H9 (cell line): Measurements from ENCODE around the gene PALS1. TPM values are rescaled to one million over a fixed set of nuclear protein-coding genes. Genes with fewer than 3 reads are reported as not detected.

Experiments used
- DNase-seq: peaks from one replicate; pipeline ENCODE4 v3.0.0-alpha.2; 2017
- H2AFZ ChIP-seq: one replicate; pipeline ENCODE4 v1.6.1; 2013; ENCODE audit warnings: mild to moderate bottlenecking, low read length, control low read depth, moderate library complexity
- H2AK5ac ChIP-seq: 2 replicates; pipeline ENCODE4 v1.6.1; 2013; ENCODE audit warnings: low read length, control low read depth, mixed read lengths; ENCODE audit not compliant: insufficient read length
- H2BK120ac ChIP-seq: one replicate; pipeline ENCODE4 v1.6.1; 2013; ENCODE audit warnings: low read depth, mild to moderate bottlenecking, low read length, control low read depth, inconsistent platforms; ENCODE audit not compliant: poor library complexity, severe bottlenecking
- H2BK12ac ChIP-seq: 2 replicates; pipeline ENCODE4 v1.6.1; 2013; ENCODE audit warnings: low read length, control low read depth, mixed read lengths, low read depth; ENCODE audit not compliant: insufficient read length
- H2BK15ac ChIP-seq: 2 replicates; pipeline ENCODE4 v1.6.1; 2013; ENCODE audit warnings: low read depth, low read length, control low read depth
- H2BK20ac ChIP-seq: one replicate; pipeline ENCODE4 v1.6.1; 2013; ENCODE audit warnings: low read depth, mild to moderate bottlenecking, low read length, control low read depth, inconsistent platforms; ENCODE audit not compliant: poor library complexity, severe bottlenecking
- H2BK5ac ChIP-seq: 2 replicates; pipeline ENCODE4 v1.6.1; 2013; ENCODE audit warnings: low read length, control low read depth, mixed read lengths; ENCODE audit not compliant: insufficient read length
- H3K14ac ChIP-seq: 2 replicates; pipeline ENCODE4 v1.6.1; 2013; ENCODE audit warnings: low read length, control low read depth; ENCODE audit not compliant: insufficient read depth
- H3K18ac ChIP-seq: 2 replicates; pipeline ENCODE4 v1.6.1; 2013; ENCODE audit warnings: low read depth, mild to moderate bottlenecking, mixed read lengths, low read length, control low read depth; ENCODE audit not compliant: insufficient read length
- H3K23ac ChIP-seq: 2 replicates; pipeline ENCODE4 v1.6.1; 2013; ENCODE audit warnings: low read length, control low read depth, mixed read lengths, low read depth; ENCODE audit not compliant: insufficient read length
- H3K23me2 ChIP-seq: 2 replicates; pipeline ENCODE4 v1.6.1; 2013; ENCODE audit warnings: low read depth, mild to moderate bottlenecking, mixed read lengths, low read length, control low read depth; ENCODE audit not compliant: insufficient read length, poor library complexity, severe bottlenecking
- H3K27ac ChIP-seq: 2 replicates; pipeline ENCODE4 v1.5.1; 2013; ENCODE audit warnings: low read length, control low read depth, mixed read lengths, low read depth; ENCODE audit not compliant: insufficient read length
- H3K27me3 ChIP-seq: 2 replicates; pipeline ENCODE4 v1.6.1; 2013; ENCODE audit warnings: low read length, control low read depth, inconsistent platforms; ENCODE audit not compliant: insufficient read depth
- H3K4ac ChIP-seq: 2 replicates; pipeline ENCODE4 v1.6.1; 2013; ENCODE audit warnings: low read depth, mild to moderate bottlenecking, control low read depth, inconsistent platforms, low read length, moderate library complexity
- H3K4me1 ChIP-seq: 2 replicates; pipeline ENCODE4 v1.6.1; 2013; ENCODE audit warnings: low read length, control low read depth, inconsistent platforms; ENCODE audit not compliant: insufficient read depth
- H3K4me2 ChIP-seq: 2 replicates; pipeline ENCODE4 v1.6.1; 2013; ENCODE audit warnings: low read length, control low read depth, mixed read lengths; ENCODE audit not compliant: insufficient read length, insufficient read depth
- H3K56ac ChIP-seq: 2 replicates; pipeline ENCODE4 v1.6.1; 2013; ENCODE audit warnings: low read depth, mild to moderate bottlenecking, mixed read lengths, low read length, control low read depth; ENCODE audit not compliant: insufficient read length
- H3K79me1 ChIP-seq: 2 replicates; pipeline ENCODE4 v1.6.1; 2013; ENCODE audit warnings: low read depth, mild to moderate bottlenecking, moderate library complexity, low read length, control low read depth, inconsistent platforms; ENCODE audit not compliant: insufficient read depth, poor library complexity, severe bottlenecking
- H3K79me2 ChIP-seq: 2 replicates; pipeline ENCODE4 v1.6.1; 2013; ENCODE audit warnings: low read length, control low read depth, inconsistent platforms; ENCODE audit not compliant: insufficient read depth
- H3K9ac ChIP-seq: 2 replicates; pipeline ENCODE4 v1.6.1; 2013; ENCODE audit warnings: low read length, control low read depth, mixed read lengths; ENCODE audit not compliant: insufficient read length; ENCODE audit errors: extremely low read depth
- H3K9me3 ChIP-seq: one replicate; pipeline ENCODE4 v1.6.1; 2013; ENCODE audit warnings: low read depth, low read length, inconsistent platforms; ENCODE audit not compliant: control insufficient read depth
- H3T11ph ChIP-seq: one replicate; pipeline ENCODE4 v1.6.1; 2013; ENCODE audit warnings: mild to moderate bottlenecking, low read length, control low read depth, inconsistent platforms
- H4K20me1 ChIP-seq: one replicate; pipeline ENCODE4 v1.6.1; 2013; ENCODE audit not compliant: control insufficient read depth, insufficient read length, insufficient read depth
- H4K5ac ChIP-seq: 2 replicates; pipeline ENCODE4 v1.6.1; 2013; ENCODE audit warnings: low read depth, mild to moderate bottlenecking, mixed read lengths, low read length, control low read depth; ENCODE audit not compliant: insufficient read length
- H4K8ac ChIP-seq: replicated peaks from 2 replicates; pipeline ENCODE4 v1.6.1; 2013; ENCODE audit warnings: low read length, control low read depth, mixed read lengths, low read depth; ENCODE audit not compliant: insufficient read length
- H4K91ac ChIP-seq: 2 replicates; pipeline ENCODE4 v1.6.1; 2013; ENCODE audit warnings: low read depth, mild to moderate bottlenecking, moderate library complexity, mixed read lengths, low read length, control low read depth; ENCODE audit not compliant: insufficient read length
- H3K27ac Mint-ChIP-seq, 3 experiments: 2 replicates in 2 of 3; 3 replicates in 1 of 3; pipeline ENCODE4 v1.8.0; 2020 to 2021; ENCODE audit warnings: mixed read lengths in 3 of 3, mild to moderate bottlenecking in 1 of 3, moderate library complexity in 1 of 3
- H3K27me3 Mint-ChIP-seq: 2 replicates; pipeline ENCODE4 v1.8.0; 2021; ENCODE audit warnings: low read depth, mild to moderate bottlenecking, moderate library complexity, mixed read lengths
- H3K36me3 Mint-ChIP-seq, 3 experiments: 2 replicates in 2 of 3; 3 replicates in 1 of 3; pipeline ENCODE4 v1.8.0; 2020 to 2021; ENCODE audit warnings: low read depth in 3 of 3, mixed read lengths in 3 of 3; ENCODE audit not compliant: insufficient read depth in 1 of 3
- H3K4me1 Mint-ChIP-seq, 2 experiments: 2 replicates each; pipeline ENCODE4 v1.8.0; 2020; ENCODE audit warnings: mixed read lengths in 2 of 2
- H3K4me3 Mint-ChIP-seq, 2 experiments: 2 replicates in 1 of 2; 3 replicates in 1 of 2; pipeline ENCODE4 v1.8.0; 2020 to 2021; ENCODE audit warnings: mild to moderate bottlenecking in 2 of 2, mixed read lengths in 2 of 2, moderate library complexity in 1 of 2
- H3K9me3 Mint-ChIP-seq, 2 experiments: 2 replicates in 1 of 2; 3 replicates in 1 of 2; pipeline ENCODE4 v1.8.0; 2020; ENCODE audit warnings: mild to moderate bottlenecking in 2 of 2, mixed read lengths in 2 of 2, moderate library complexity in 1 of 2
- CTCF ChIP-seq: fragments of 200-600 bp; sonication (generic); conservative IDR thresholded peaks from 3 replicates; pipeline ENCODE4 v1.8.0; 2021; ENCODE audit warnings: antibody characterized with exemption, mild to moderate bottlenecking
- WGBS: extraction: QIAGEN DNeasy Blood & Tissue Kit; methylation state at CpG from one replicate; pipeline ENCODE4 v1.1.7; 2013; ENCODE audit warnings: missing lambda C conversion rate, low lambda C conversion rate, mixed read lengths; ENCODE audit not compliant: insufficient read length; ENCODE audit errors: extremely low coverage; 5-methylcytosine and 5-hydroxymethylcytosine counted together
- total RNA-seq: library from RNA; stranded (reverse); gene quantifications from 2 replicates; pipeline ENCODE4 v1.2.1, GENCODE V29; 2021

The PALS1 gene
- total RNA-seq, 1 experiment from 2014 or later: 18.0 TPM

DNA sequence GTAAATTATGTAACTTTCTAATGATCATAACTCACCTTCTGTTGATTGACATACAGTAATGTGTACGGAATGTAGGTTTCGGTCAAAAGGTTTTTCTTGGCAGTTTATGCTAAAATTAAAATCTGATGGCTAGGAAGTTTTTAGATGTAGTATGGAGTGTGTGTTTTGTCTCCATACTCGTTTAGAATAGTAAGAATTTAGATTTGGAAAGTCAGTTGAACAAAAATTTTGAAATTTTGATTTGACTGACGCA lies 859 bp downstream of the PALS1 start:
- Histone ChIP-seq H4K91ac (no peak overlapping the region), H3K14ac (no peak overlapping the region), H3K4me2 (peak overlapping the region; percentile 65), H2BK120ac (no peak overlapping the region), H4K8ac (no peak overlapping the region), H2BK15ac (no peak overlapping the region), H3K4ac (no peak overlapping the region), H3K18ac (no peak overlapping the region), H3K27ac (peak overlapping the region; percentile 53), H2AK5ac (no peak overlapping the region), H3K79me1 (no peaks in the 10 kb centered on the region), H3K27me3 (peaks cover 3% of the 10 kb centered on the region; the same call in 1 of the 2 replicates), H3K9ac (peak overlapping the region; percentile 71), H3K9me3 (no peaks in the 10 kb centered on the region), H2BK12ac (no peak overlapping the region), H3K79me2 (peaks cover 2% of the 10 kb centered on the region; the same call in 1 of the 2 replicates), H4K20me1 (no peaks in the 10 kb centered on the region), H4K5ac (no peak overlapping the region), H3K23ac (no peak overlapping the region), H2BK20ac (no peak overlapping the region), H2AFZ (no peak overlapping the region), H3K56ac (no peak overlapping the region), H3T11ph (no peak overlapping the region), H2BK5ac (no peak overlapping the region), H3K4me1 (no peaks in the 10 kb centered on the region), H3K23me2 (peaks cover 8% of the 10 kb centered on the region)
- peaks cover 0 to 6% (median 3%) of the 10 kb centered on the region in 3 experiments; a peak in 3 of 7 replicates for H3K36me3 Mint-ChIP-seq
- H3K4me1 Mint-ChIP-seq: peaks cover 13 to 17% of the 10 kb centered on the region in 2 experiments
- DNase-seq: no peak
- peak overlapping the region; percentile 81 to 90 for H3K4me3 Mint-ChIP-seq
- H3K27ac Mint-ChIP-seq: peak overlapping the region; percentile 56 to 90 (median 83); a peak in 5 of 7 replicates
- peaks cover 20% of the 10 kb centered on the region for H3K27me3 Mint-ChIP-seq
- no peaks in the 10 kb centered on the region for H3K9me3 Mint-ChIP-seq
- no CpG with 5 or more reads among the region's 4 CpGs for WGBS
- no peak for TF ChIP-seq CTCF
